ENCODE results near the gene RGPD5.
"Not testable (repeated sequence)": the region's sequence is repeated elsewhere in the genome, so short reads cannot be mapped to it uniquely, and the experiment has no call there.

RGPD5 gene

GRCh38 chr2:109893736-109894135, 99.6 kb downstream of the RGPD5 start:
- DNase-seq (ENCODE audit: low read depth), result not testable (repeated sequence)

- not testable (repeated sequence) for DNase-seq (ENCODE audit: low read depth)
These were observed 100.0 kb downstream of the RGPD5 start for GRCh38 chr2:109894141-109894540.

GRCh38 chr2:109895090-109895869, 101.2 kb downstream of the RGPD5 start:
- not testable (repeated sequence) for DNase-seq (ENCODE audit: low read depth)

- not testable (repeated sequence) for DNase-seq (ENCODE audit: low read depth)
These were observed 102.1 kb downstream of the RGPD5 start for GRCh38 chr2:109896212-109896611.

GRCh38 chr2:109897769-109898461, 103.8 kb downstream of the RGPD5 start:
- DNase-seq (ENCODE audit: low read depth), result not testable (repeated sequence)

- DNase-seq (ENCODE audit: low read depth), result not testable (repeated sequence)
These were observed 104.6 kb downstream of the RGPD5 start, which contains the start of gene LIMS3 for GRCh38 chr2:109898462-109899336. Gene LIMS3 (plus strand): TSS chr2:109898688. CDS start chr2:109898729, 41 bp downstream.

- not testable (repeated sequence) for DNase-seq (ENCODE audit: low read depth)
These were observed 111.7 kb downstream of the RGPD5 start for GRCh38 chr2:109905796-109906195.
